GM15510 (cell line): ENCODE measurements around the gene MOGAT3.

Experiments
- POLR2A ChIP-seq: IDR thresholded peaks from 3 replicates; pipeline ENCODE4 v1.6.1; 2011; ENCODE audit warnings: borderline replicate concordance; ENCODE audit not compliant: insufficient read length; ENCODE audit errors: extremely low read depth

The MOGAT3 gene

DNA sequence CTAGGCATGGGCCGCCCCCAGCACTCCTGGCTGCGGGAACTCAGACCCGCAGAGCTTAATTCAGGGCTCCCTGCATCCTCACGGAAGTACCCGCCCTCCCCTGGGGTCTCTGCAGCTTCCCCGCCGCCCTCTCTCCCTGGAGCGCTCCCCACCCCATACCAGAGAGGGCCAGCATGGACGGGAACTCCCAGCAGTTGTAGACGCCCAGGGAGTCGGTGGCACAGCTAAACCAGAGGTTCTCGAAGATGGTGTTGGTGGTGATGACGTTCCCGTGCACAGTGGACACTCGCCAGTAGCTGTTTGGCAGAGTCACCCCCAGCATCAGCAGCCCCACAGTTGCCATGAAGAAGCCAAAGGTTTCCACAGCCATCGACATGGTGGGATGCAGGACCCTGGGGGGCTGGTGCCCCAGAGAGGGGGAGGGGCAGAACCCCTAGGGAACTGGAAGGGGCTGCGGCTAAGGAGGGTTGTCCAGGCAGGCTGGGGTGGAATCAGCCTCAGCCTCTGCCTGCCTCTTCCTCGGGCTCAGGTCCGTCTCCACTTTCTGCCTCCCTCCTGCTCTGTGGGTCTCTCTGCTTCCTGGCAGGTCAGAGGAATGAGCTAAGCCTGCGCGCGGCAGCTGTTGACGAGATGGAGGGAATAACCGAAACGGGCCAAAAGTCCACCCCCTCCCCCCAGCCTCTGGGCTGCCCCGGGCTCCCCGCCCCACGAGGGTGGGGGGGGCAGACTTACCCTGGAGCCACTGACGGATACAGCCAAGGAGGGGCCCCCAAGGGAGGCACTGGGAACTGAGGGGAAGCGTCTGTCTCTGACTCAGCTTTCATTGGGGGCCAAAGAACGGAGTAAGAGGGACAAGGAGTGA, 36.6 kb upstream of the MOGAT3 start, which contains the start of gene CLDN15:
Gene CLDN15, minus strand, starts transcription at position 597 of the 862 bp plus-strand sequence. Its CDS starts 221 bp downstream, at position 376.
- TF ChIP-seq POLR2A, result no peak

DNA sequence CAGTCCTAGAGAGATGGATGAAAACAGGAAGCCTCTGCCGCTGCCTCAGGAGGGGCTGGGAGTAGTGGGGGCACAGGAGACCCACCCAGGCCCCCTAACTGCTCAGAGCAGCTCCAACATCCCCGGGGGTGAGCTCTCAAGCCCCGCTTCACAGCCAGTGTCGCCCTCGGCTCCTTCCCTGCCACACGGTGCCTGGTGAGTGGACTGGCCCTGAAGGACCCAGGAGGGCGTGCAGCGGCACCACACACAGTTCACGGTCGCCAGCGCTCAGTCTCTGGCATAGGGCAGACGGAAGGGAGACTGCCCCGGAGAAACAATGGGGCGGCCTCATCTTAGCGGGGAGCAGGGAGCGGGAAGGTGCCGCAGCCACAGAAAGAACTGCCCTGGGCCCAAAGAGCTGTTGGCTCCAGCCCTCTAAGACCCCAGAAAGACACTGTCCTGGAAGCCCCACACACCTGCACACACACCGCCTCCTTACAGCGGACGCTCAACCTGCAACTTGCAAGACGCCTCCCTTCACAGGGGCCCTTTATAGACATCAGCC, 35.5 kb upstream of the MOGAT3 start:
- TF ChIP-seq POLR2A, result no peak

- no peak for TF ChIP-seq POLR2A
These were observed 34.7 kb upstream of the MOGAT3 start for GRCh38 chr7:101235522-101235921.

- no peak for TF ChIP-seq POLR2A
These were observed 34.2 kb upstream of the MOGAT3 start for GRCh38 chr7:101235050-101235449.

GRCh38 chr7:101234636-101235035, 33.8 kb upstream of the MOGAT3 start:
- no peak for TF ChIP-seq POLR2A

GRCh38 chr7:101233907-101234547, 33.2 kb upstream of the MOGAT3 start:
- no peak for TF ChIP-seq POLR2A

DNA sequence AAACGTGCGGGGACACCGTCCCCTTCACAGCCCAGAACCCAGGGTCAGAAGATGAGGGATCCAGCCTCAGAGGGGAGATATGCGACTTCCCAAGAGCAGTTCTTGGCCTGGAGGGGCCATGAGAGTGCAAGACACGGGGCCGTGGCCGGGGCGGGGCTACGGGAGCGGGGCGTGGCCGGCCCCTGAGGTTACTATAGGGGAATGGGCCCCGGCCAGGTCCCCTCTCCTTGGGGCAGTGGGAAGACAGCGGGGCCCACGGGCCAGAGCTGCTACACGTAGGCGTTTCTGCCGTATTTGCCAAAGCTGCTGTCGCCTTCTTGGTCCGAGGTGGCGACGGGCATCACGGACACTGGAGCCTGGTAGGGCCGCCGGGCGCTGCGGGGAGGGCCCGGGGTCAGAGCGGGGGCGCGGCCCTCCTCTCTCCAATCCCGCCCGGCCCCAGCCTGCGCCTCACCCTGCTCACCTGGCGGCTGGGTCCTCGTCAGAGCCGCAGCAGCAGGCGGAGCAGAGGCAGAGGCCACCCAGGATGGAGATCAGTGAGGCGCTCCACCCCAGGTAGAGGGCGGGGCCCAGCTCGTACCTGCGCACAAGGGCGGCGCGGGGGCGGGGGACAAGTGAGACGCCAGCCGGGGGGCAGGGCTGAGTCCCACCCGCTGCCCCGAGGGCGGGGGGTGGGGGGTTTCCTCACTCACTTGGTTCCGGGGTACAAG, 31.5 kb upstream of the MOGAT3 start:
- no peak for TF ChIP-seq POLR2A

DNA sequence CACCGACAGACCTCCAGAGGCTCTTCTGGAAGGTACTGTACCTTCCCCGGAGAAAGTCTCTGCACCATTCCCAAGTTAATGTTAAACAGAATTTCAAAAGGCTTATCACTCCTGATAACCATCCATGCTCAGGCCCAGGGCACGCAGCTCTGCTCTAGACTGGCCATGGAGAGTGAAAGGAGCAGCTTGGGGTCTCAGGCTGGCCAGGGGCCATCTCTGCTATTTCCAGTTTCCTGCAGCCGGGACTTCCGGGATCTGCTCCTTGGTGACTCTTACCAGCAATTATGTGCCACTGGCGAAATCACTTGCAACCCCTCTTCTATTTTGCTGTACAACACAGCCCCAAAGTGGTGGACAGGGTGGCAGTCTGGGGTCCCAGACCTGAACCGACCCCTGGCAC, 30.8 kb upstream of the MOGAT3 start:
- TF ChIP-seq POLR2A, result no peak

DNA sequence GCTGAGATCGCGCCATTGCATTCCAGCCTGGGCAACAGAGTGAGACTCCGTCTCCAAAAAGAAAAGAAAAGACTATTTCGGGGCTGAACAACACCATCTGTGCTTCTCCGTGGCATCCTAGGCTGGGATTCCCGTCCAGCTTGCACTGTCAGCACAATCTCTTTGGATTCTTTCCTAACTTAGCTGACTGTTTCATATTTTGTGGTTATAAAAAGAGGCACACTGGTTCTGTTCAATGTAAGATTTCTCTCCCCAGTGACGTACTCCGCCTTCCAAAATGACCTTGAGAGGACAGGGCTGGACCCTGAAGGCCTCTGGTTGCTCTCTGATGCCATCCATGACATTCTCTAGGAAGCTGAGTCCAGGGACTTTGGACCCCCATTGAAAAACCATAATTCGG, 25.9 kb upstream of the MOGAT3 start:
- no peak for TF ChIP-seq POLR2A

- TF ChIP-seq POLR2A, result no peak
These were observed 24.8 kb upstream of the MOGAT3 start for GRCh38 chr7:101225650-101226049.

GRCh38 chr7:101223528-101223927, 22.7 kb upstream of the MOGAT3 start:
- no peak for TF ChIP-seq POLR2A

DNA sequence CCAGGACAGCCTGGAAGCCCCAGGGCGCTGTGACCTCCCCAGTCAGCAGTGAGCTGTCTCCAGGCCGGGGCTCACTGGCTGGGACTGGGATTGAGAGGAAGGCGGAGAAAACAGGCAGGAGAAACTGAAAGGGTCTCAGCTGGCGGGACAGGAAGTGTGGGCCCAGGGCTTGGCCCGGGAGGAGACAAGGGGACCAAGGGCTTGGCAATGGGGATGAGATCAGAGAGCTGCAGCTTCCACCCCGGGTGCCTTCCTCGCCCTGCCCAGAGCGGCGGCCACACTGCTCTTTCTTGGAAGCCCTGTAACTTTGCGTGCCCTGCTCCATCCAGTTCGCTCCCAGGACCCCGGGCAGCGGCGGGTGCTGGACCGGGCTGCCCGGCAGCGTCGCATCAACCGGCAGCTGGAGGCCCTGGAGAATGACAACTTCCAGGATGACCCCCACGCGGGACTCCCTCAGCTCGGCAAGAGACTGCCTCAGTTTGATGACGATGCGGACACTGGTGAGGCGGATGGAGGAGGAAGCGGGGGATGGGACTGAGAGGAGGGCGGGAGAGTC, 21.5 kb upstream of the MOGAT3 start:
- no peak for TF ChIP-seq POLR2A

- TF ChIP-seq POLR2A, result no peak
These were observed 19.5 kb upstream of the MOGAT3 start for GRCh38 chr7:101220295-101220694.

DNA sequence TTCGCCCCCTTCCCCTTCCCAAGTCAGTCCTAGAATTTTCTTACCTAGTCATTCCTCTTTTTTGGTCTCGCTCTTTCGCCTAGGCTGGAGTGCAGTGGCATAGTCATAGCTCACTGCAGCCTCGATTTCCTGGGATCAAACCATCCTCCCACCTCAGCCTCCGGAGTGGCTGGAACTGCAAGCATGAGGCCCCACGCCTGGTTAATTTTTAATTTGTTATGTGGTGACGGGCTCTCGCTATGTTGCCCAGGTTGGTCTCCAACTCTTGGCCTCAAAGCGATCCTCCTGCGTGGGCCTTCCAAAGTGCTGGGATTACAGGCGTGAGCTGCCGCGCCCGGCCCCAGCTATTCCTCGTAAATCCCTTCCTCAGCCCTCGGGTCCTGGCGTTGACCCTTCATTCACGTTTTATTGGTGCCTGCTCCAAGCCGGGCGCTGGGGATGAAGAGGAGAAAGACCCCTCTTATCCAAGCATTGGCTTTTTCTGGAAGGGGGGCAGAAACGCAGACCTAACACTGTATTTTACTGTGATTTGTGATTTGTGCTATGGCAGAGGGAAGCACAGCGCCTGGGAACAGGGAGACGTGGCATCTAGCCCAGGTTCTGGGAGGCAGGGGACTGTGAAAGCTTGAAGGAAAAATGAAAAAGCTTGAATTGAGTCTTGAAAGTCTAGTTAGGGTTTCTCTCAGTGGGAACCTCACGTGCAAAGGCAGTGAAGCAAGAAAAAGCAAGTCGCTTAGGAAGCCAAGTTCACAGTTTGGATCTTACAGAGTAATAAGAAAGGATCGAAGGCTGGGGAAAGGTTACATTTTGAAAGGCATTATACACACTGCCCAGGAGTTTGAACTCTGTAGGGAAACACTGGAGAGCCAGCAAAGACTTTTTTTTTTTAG, 17.6 kb upstream of the MOGAT3 start:
- TF ChIP-seq POLR2A, result no peak
